HCT116 (cell line): Measurements from ENCODE around the gene CCDC80. TPM values are rescaled to one million over a fixed set of nuclear protein-coding genes. Genes with fewer than 3 reads are reported as not detected.

Experiments
- ATAC-seq: fragments of 200-7000 bp; cut with Tn5 transposase; 2 replicates; pipeline ENCODE4 v1.9.1; 2020; ENCODE audit warnings: mild to moderate bottlenecking, moderate library complexity
- BruUV-seq: library from RNA; stranded (reverse); fragments of 400-500 nt; replicated peaks from 2 replicates; lab custom pipeline; 2021; lab: Mats Ljungman, UMichigan
- CTCF ChIA-PET: fragments of 300-600 bp; sonication (Branson Sonifier 250); formaldehyde crosslinking; loops from one replicate; lab custom pipeline; 2021; ENCODE audit warnings: antibody characterized with exemption; lab: Charles Lee
- POLR2A ChIA-PET: fragments of 300-600, 350-600 bp; sonication (Branson Sonifier 250); formaldehyde crosslinking; loops from one replicate; lab custom pipeline; 2021; ENCODE audit warnings: antibody characterized with exemption; lab: Charles Lee
- RAD21 ChIA-PET, 2 experiments: fragments of 300-600 bp; sonication (Branson Sonifier 250); formaldehyde crosslinking; loops; one replicate each; lab custom pipeline; 2023; ENCODE audit warnings: low total read pairs in 2 of 2; ENCODE audit not compliant: uncharacterized antibody in 2 of 2, unreplicated experiment in 2 of 2, low non-redundant PET in 1 of 2; lab: Charles Lee
- DNase-seq: peaks from one replicate; pipeline ENCODE4 v3.0.0-alpha.2; 2010; ENCODE audit warnings: low read depth, low spot score
- H2AFZ ChIP-seq: fragments of 200-600 bp; shearing (Covaris generic), sonication (generic); 2 replicates; pipeline ENCODE4 v1.6.1; 2017; ENCODE audit warnings: low read depth, mixed run types, mixed read lengths, antibody characterized with exemption, low read length; ENCODE audit not compliant: poor library complexity, severe bottlenecking
- H3K27ac ChIP-seq: 2 replicates; pipeline ENCODE4 v1.5.1; 2012; ENCODE audit warnings: low read depth, low read length
- H3K27me3 ChIP-seq: fragments of 200-600 bp; sonication (generic); 2 replicates; pipeline ENCODE4 v1.6.1; 2016; ENCODE audit warnings: mixed run types, low read length, mixed read lengths; ENCODE audit not compliant: insufficient read depth
- H3K36me3 ChIP-seq, 2 experiments: fragments of 200-500 bp in 1 of 2; fragments of 200-600 bp in 1 of 2; sonication (Bioruptor generic) in 1 of 2; sonication (generic) in 1 of 2; 2 replicates each; pipeline versions ENCODE4 v1.5.1 to v1.6.1; 2014 to 2016; ENCODE audit warnings: low read length in 2 of 2, inconsistent platforms in 1 of 2, mixed read lengths in 1 of 2, mixed run types in 1 of 2; ENCODE audit not compliant: insufficient read depth in 2 of 2, control insufficient read depth in 1 of 2
- H3K4me1 ChIP-seq, 2 experiments: fragments of 200-600 bp in 1 of 2; sonication (generic) in 1 of 2; 2 replicates each; pipeline versions ENCODE4 v1.5.1 to v1.6.1; 2012 to 2017; ENCODE audit warnings: low read length in 2 of 2, inconsistent platforms in 1 of 2, mild to moderate bottlenecking in 1 of 2, mixed read lengths in 1 of 2, mixed run types in 1 of 2, moderate library complexity in 1 of 2; ENCODE audit not compliant: insufficient read depth in 2 of 2, control insufficient read depth in 1 of 2
- H3K4me2 ChIP-seq: fragments of 200-600 bp; sonication (generic); 2 replicates; pipeline ENCODE4 v1.6.1; 2017; ENCODE audit warnings: mixed run types, low read length, mixed read lengths
- H3K4me3 ChIP-seq, 2 experiments: fragments of 200-600 bp in 1 of 2; sonication (generic) in 1 of 2; replicated peaks in 1 of 2; 2 replicates each; pipeline ENCODE4 v1.5.1; 2011 to 2016; ENCODE audit warnings: low read length in 2 of 2, control low read depth in 1 of 2, low read depth in 1 of 2, mild to moderate bottlenecking in 1 of 2, mixed read lengths in 1 of 2, mixed run types in 1 of 2
- H3K79me2 ChIP-seq: fragments of 200-600 bp; sonication (generic); 2 replicates; pipeline ENCODE4 v1.6.1; 2017; ENCODE audit warnings: mild to moderate bottlenecking, mixed run types, low read length, moderate library complexity, mixed read lengths; ENCODE audit not compliant: insufficient read depth
- H3K9ac ChIP-seq: fragments of 200-600 bp; sonication (generic); 2 replicates; pipeline ENCODE4 v1.6.1; 2016; ENCODE audit warnings: low read length, mixed read lengths
- H3K9me2 ChIP-seq: fragments of 200-600 bp; sonication (generic), shearing (Covaris generic); 2 replicates; pipeline ENCODE4 v1.6.1; 2017; ENCODE audit warnings: mixed run types, mild to moderate bottlenecking, moderate library complexity; ENCODE audit not compliant: insufficient read depth
- H3K9me3 ChIP-seq, 2 experiments: fragments of 200-500 bp in 1 of 2; fragments of 200-600 bp in 1 of 2; sonication (Bioruptor generic) in 1 of 2; sonication (generic) in 1 of 2; 2 replicates each; pipeline ENCODE4 v1.6.1; 2014 to 2017; ENCODE audit warnings: low read length in 2 of 2, mixed read lengths in 2 of 2, inconsistent platforms in 1 of 2, low read depth in 1 of 2, mild to moderate bottlenecking in 1 of 2, mixed run types in 1 of 2, moderate library complexity in 1 of 2; ENCODE audit not compliant: control insufficient read depth in 1 of 2, insufficient read depth in 1 of 2
- H4K20me1 ChIP-seq: fragments of 200-600 bp; sonication (generic), shearing (Covaris generic); 2 replicates; pipeline ENCODE4 v1.6.1; 2017; ENCODE audit warnings: mixed run types, mild to moderate bottlenecking, moderate library complexity; ENCODE audit not compliant: insufficient read depth
- CBX3 ChIP-seq: IDR thresholded peaks from 2 replicates; pipeline ENCODE4 v1.6.1; 2012; ENCODE audit warnings: low read depth
- CEBPB ChIP-seq: IDR thresholded peaks from 2 replicates; pipeline ENCODE4 v1.6.1; 2012; ENCODE audit warnings: low read depth
- EGR1 ChIP-seq: IDR thresholded peaks from 2 replicates; pipeline ENCODE4 v1.6.1; 2012; ENCODE audit warnings: low read depth
- ELF1 ChIP-seq: IDR thresholded peaks from 2 replicates; pipeline ENCODE4 v1.6.1; 2012; ENCODE audit warnings: low read depth, borderline replicate concordance
- EZH2phosphoT487 ChIP-seq: fragments of 200-600 bp; IDR thresholded peaks from 2 replicates; pipeline ENCODE4 v1.6.1; 2018; ENCODE audit warnings: antibody characterized with exemption, borderline replicate concordance
- FOSL1 ChIP-seq: IDR thresholded peaks from 2 replicates; pipeline ENCODE4 v1.6.1; 2012; ENCODE audit warnings: low read depth
- JUND ChIP-seq: IDR thresholded peaks from 2 replicates; pipeline ENCODE4 v1.6.1; 2012
- POLR2AphosphoS5 ChIP-seq: IDR thresholded peaks from 2 replicates; pipeline ENCODE4 v1.6.1; 2011; ENCODE audit warnings: mild to moderate bottlenecking, low read depth, low read length, moderate library complexity
- RAD21 ChIP-seq: IDR thresholded peaks from 2 replicates; pipeline ENCODE4 v1.6.1; 2012; ENCODE audit warnings: low read depth, mild to moderate bottlenecking
- SP1 ChIP-seq: IDR thresholded peaks from 2 replicates; pipeline ENCODE4 v1.6.1; 2012; ENCODE audit warnings: low read depth
- SRF ChIP-seq: IDR thresholded peaks from 2 replicates; pipeline ENCODE4 v1.6.1; 2012; ENCODE audit warnings: low read depth
- TCF7L2 ChIP-seq: IDR thresholded peaks from 2 replicates; pipeline ENCODE4 v1.7.0; 2011; ENCODE audit warnings: borderline replicate concordance, inconsistent platforms; ENCODE audit not compliant: insufficient read depth, insufficient read length; ENCODE audit errors: extremely low read depth
- YY1 ChIP-seq: IDR thresholded peaks from 2 replicates; pipeline ENCODE4 v1.6.1; 2011; ENCODE audit warnings: low read length, low read depth, moderate library complexity, mild to moderate bottlenecking; ENCODE audit not compliant: insufficient replicate concordance; ENCODE audit errors: extremely low read depth
- ZFX ChIP-seq: fragments of 450-650 bp; IDR thresholded peaks from 2 replicates; pipeline ENCODE4 v1.6.1; 2017
- intact Hi-C: fragments of 100-400 bp; cut with micrococcal nuclease; formaldehyde crosslinking; loops from 2 replicates; pipeline ENCODE4 v1.10.0; 2022
- total RNA-seq: library from RNA; stranded (reverse); gene quantifications from one replicate; pipeline ENCODE4 v1.2.1, GENCODE V29; 2021; ENCODE audit not compliant: unreplicated experiment
- TF ChIP-seq, protein P1 (sequence below): IDR thresholded peaks from 2 replicates; pipeline ENCODE4 v1.6.1; 2012; ENCODE audit warnings: low read depth
- TF ChIP-seq, protein P2 (sequence below): IDR thresholded peaks from 2 replicates; pipeline ENCODE4 v1.6.1; 2012
- TF ChIP-seq, protein P3 (sequence below), 3 experiments: fragments of 200-600 bp in 1 of 3; sonication (generic) in 1 of 3; IDR thresholded peaks in 2 of 3; conservative IDR thresholded peaks in 1 of 3; 2 replicates each; pipeline ENCODE4 v1.5.1; 2012 to 2017; ENCODE audit warnings: low read depth in 2 of 3, low read length in 2 of 3, antibody characterized with exemption in 1 of 3, borderline replicate concordance in 1 of 3, control low read depth in 1 of 3, mild to moderate bottlenecking in 1 of 3, mixed read lengths in 1 of 3, mixed run types in 1 of 3, moderate library complexity in 1 of 3; ENCODE audit not compliant: insufficient read depth in 1 of 3

CCDC80 gene
- total RNA-seq, 1 experiment from 2014 or later: 1.7 TPM

DNA sequence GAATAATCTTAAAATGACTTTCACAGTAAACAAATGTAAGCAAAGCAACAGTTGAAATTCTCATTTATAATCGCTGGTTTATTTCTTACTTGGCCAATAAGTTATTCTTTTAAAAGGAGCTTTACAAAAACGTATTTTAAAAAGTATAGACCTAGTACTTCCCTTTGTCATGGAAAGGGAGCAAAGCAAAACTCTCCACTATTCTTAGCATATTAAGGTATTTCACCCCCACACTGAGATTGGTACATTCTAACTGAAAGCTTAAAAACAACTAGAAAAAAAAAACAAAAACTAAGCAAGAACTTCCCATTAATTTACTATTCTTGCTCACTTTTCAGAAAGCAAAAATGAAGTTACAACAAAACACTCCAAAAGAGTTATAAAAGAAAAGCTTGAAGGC lies 80.6 kb downstream of the CCDC80 start:
- intact Hi-C loops: loop anchor here (5.0 kb wide), 1 partner anchor 432 kb away; the partner anchor contains the start of gene GTPBP8
- H4K20me1 ChIP-seq: no peaks in the 10 kb centered on the region
- CTCF ChIA-PET: interaction anchor here (1.7 kb wide), 1 partner anchor 449 kb away, joined by 4 read pairs; no protein-coding TSS in a partner anchor
- DNase-seq (no peak), ATAC-seq (no peak)
- H3K9me3 ChIP-seq: no peaks in the 10 kb centered on the region
- H2AFZ ChIP-seq: no peak overlapping the region
- BruUV-seq: no TSS peak
- H3K9ac ChIP-seq: peak overlapping the region; percentile 81
- H3K4me2 ChIP-seq: peak overlapping the region; percentile 81
- H3K4me3 ChIP-seq: peak overlapping the region; percentile 80 to 94
- no peak overlapping the region; the same call in 1 of the 2 replicates for H3K27ac ChIP-seq
- POLR2A ChIA-PET: no interaction called here
- H3K36me3 ChIP-seq: no peaks in the 10 kb centered on the region
- H3K27me3 ChIP-seq: no peaks in the 10 kb centered on the region
- no peaks in the 10 kb centered on the region for H3K9me2 ChIP-seq
- peaks cover 47% of the 10 kb centered on the region for H3K79me2 ChIP-seq
- RAD21 ChIA-PET: no interaction called here
- H3K4me1 ChIP-seq: peaks cover 9 to 11% of the 10 kb centered on the region in 2 experiments; a peak in 3 of 4 replicates
- TF ChIP-seq JUND (no peak), FOSL1 (no peak), EGR1 (no peak), SRF (no peak), TCF7L2 (no peak), EZH2phosphoT487 (no peak), CEBPB (no peak), CBX3 (no peak), ZFX (no peak), SP1 (no peak), RAD21 (no peak), POLR2AphosphoS5 (no peak), ELF1 (no peak), YY1 (no peak)
- TF ChIP-seq, protein P1, sequence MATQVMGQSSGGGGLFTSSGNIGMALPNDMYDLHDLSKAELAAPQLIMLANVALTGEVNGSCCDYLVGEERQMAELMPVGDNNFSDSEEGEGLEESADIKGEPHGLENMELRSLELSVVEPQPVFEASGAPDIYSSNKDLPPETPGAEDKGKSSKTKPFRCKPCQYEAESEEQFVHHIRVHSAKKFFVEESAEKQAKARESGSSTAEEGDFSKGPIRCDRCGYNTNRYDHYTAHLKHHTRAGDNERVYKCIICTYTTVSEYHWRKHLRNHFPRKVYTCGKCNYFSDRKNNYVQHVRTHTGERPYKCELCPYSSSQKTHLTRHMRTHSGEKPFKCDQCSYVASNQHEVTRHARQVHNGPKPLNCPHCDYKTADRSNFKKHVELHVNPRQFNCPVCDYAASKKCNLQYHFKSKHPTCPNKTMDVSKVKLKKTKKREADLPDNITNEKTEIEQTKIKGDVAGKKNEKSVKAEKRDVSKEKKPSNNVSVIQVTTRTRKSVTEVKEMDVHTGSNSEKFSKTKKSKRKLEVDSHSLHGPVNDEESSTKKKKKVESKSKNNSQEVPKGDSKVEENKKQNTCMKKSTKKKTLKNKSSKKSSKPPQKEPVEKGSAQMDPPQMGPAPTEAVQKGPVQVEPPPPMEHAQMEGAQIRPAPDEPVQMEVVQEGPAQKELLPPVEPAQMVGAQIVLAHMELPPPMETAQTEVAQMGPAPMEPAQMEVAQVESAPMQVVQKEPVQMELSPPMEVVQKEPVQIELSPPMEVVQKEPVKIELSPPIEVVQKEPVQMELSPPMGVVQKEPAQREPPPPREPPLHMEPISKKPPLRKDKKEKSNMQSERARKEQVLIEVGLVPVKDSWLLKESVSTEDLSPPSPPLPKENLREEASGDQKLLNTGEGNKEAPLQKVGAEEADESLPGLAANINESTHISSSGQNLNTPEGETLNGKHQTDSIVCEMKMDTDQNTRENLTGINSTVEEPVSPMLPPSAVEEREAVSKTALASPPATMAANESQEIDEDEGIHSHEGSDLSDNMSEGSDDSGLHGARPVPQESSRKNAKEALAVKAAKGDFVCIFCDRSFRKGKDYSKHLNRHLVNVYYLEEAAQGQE: no peak
- TF ChIP-seq, protein P2, sequence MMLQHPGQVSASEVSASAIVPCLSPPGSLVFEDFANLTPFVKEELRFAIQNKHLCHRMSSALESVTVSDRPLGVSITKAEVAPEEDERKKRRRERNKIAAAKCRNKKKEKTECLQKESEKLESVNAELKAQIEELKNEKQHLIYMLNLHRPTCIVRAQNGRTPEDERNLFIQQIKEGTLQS: no peak
- TF ChIP-seq, protein P3, sequence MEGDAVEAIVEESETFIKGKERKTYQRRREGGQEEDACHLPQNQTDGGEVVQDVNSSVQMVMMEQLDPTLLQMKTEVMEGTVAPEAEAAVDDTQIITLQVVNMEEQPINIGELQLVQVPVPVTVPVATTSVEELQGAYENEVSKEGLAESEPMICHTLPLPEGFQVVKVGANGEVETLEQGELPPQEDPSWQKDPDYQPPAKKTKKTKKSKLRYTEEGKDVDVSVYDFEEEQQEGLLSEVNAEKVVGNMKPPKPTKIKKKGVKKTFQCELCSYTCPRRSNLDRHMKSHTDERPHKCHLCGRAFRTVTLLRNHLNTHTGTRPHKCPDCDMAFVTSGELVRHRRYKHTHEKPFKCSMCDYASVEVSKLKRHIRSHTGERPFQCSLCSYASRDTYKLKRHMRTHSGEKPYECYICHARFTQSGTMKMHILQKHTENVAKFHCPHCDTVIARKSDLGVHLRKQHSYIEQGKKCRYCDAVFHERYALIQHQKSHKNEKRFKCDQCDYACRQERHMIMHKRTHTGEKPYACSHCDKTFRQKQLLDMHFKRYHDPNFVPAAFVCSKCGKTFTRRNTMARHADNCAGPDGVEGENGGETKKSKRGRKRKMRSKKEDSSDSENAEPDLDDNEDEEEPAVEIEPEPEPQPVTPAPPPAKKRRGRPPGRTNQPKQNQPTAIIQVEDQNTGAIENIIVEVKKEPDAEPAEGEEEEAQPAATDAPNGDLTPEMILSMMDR (IDR thresholded peaks at IDR 0.05 in 2 of 3, conservative IDR thresholded peaks at IDR 0.05 in 1 of 3; ENCODE audit: borderline replicate concordance in 1 of 3, insufficient read depth in 1 of 3, low read depth in 2 of 3, low read length in 2 of 3): no peak
